SK-N-SH (cell line): ENCODE results near the gene HESX1. TPM values are rescaled to one million over a fixed set of nuclear protein-coding genes. Genes with fewer than 3 reads are reported as not detected.

Experiments
- CTCF ChIA-PET: fragments of 300-600, 350-600 bp; formaldehyde crosslinking; extraction: SDS; loops from one replicate; lab custom pipeline; 2021; lab: Yijun Ruan, JAX
- POLR2A ChIA-PET: fragments of 350-600 bp; sonication (Branson Sonifier 250); formaldehyde crosslinking; extraction: SDS; loops from one replicate; lab custom pipeline; 2020; ENCODE audit warnings: antibody characterized with exemption, inconsistent platforms; lab: Yijun Ruan, JAX
- DNase-seq: peaks from one replicate; pipeline ENCODE4 v3.0.0; 2012
- H2AFZ ChIP-seq: fragments of 200-600 bp; sonication (generic); 2 replicates; pipeline ENCODE4 v1.8.1; 2016; ENCODE audit warnings: antibody characterized with exemption, mild to moderate bottlenecking, low read depth
- H3F3A ChIP-seq: fragments of 200-600 bp; sonication (generic); replicated peaks from 2 replicates; pipeline ENCODE3; 2016; ENCODE audit warnings: antibody characterized with exemption, mild to moderate bottlenecking; ENCODE audit not compliant: insufficient read depth
- H3K27ac ChIP-seq, 2 experiments: fragments of 200-500 bp in 1 of 2; fragments of 200-600 bp in 1 of 2; sonication (Bioruptor generic) in 1 of 2; sonication (generic), shearing (Covaris generic) in 1 of 2; 2 replicates each; pipeline versions ENCODE4 v1.5.1 to v1.6.1; 2014 to 2016; ENCODE audit warnings: low read depth in 2 of 2, inconsistent platforms in 1 of 2, low read length in 1 of 2, mild to moderate bottlenecking in 1 of 2, mixed read lengths in 1 of 2
- H3K27me3 ChIP-seq: fragments of 200-600 bp; sonication (generic), shearing (Covaris generic); 2 replicates; pipeline ENCODE4 v1.6.1; 2016; ENCODE audit warnings: mixed run types; ENCODE audit not compliant: insufficient read depth
- H3K36me3 ChIP-seq, 2 experiments: fragments of 200-500 bp in 1 of 2; fragments of 200-600 bp in 1 of 2; sonication (Bioruptor generic) in 1 of 2; sonication (generic) in 1 of 2; replicated peaks in 1 of 2; 2 replicates each; pipeline versions ENCODE3 to v1.5.1; 2014 to 2016; ENCODE audit warnings: low read length in 1 of 2, mild to moderate bottlenecking in 1 of 2; ENCODE audit not compliant: insufficient read depth in 2 of 2, control insufficient read depth in 1 of 2
- H3K4me1 ChIP-seq, 2 experiments: fragments of 200-500 bp in 1 of 2; fragments of 200-600 bp in 1 of 2; sonication (Bioruptor generic) in 1 of 2; sonication (generic), shearing (Covaris generic) in 1 of 2; 2 replicates each; pipeline versions ENCODE4 v1.5.1 to v1.6.1; 2014 to 2016; ENCODE audit warnings: low read depth in 1 of 2, low read length in 1 of 2, mixed run types in 1 of 2; ENCODE audit not compliant: insufficient read depth in 2 of 2, control insufficient read depth in 1 of 2
- H3K4me2 ChIP-seq: fragments of 200-600 bp; sonication (generic), shearing (Covaris generic); 2 replicates; pipeline ENCODE4 v1.6.1; 2017; ENCODE audit warnings: mixed run types
- H3K4me3 ChIP-seq, 2 experiments: fragments of 200-500 bp in 1 of 2; fragments of 200-600 bp in 1 of 2; sonication (Bioruptor generic) in 1 of 2; sonication (generic), shearing (Covaris generic) in 1 of 2; 2 replicates each; pipeline versions ENCODE4 v1.5.1 to v1.8.1; 2014 to 2016; ENCODE audit warnings: low read depth in 2 of 2, inconsistent platforms in 1 of 2, low read length in 1 of 2, mild to moderate bottlenecking in 1 of 2, mixed read lengths in 1 of 2, moderate library complexity in 1 of 2
- H3K79me2 ChIP-seq: fragments of 200-600 bp; sonication (generic); 2 replicates; pipeline ENCODE4 v1.8.1; 2017; ENCODE audit warnings: mild to moderate bottlenecking; ENCODE audit not compliant: insufficient read depth
- H3K9ac ChIP-seq: fragments of 200-600 bp; sonication (generic); 2 replicates; pipeline ENCODE4 v1.6.1; 2017; ENCODE audit warnings: mixed run types
- H3K9me2 ChIP-seq: fragments of 200-600 bp; sonication (generic); 2 replicates; pipeline ENCODE4 v1.6.1; 2017; ENCODE audit warnings: mixed run types
- H3K9me3 ChIP-seq: fragments of 200-600 bp; sonication (generic); 2 replicates; pipeline ENCODE4 v1.6.1; 2017; ENCODE audit warnings: mixed run types, mild to moderate bottlenecking, moderate library complexity
- H4K20me1 ChIP-seq: fragments of 200-600 bp; sonication (generic); 2 replicates; pipeline ENCODE4 v1.6.1; 2017; ENCODE audit warnings: mild to moderate bottlenecking, mixed run types; ENCODE audit not compliant: insufficient read depth
- CHD2 ChIP-seq: fragments of 150-350 bp; IDR thresholded peaks from 2 replicates; pipeline ENCODE4 v1.6.1; 2018; ENCODE audit warnings: low read length; ENCODE audit not compliant: partially characterized antibody
- EP300 ChIP-seq, 2 experiments: IDR thresholded peaks; 2 replicates each; pipeline versions ENCODE4 v1.4.0 to v1.6.1; 2012; ENCODE audit warnings: borderline replicate concordance in 1 of 2, low read depth in 1 of 2, low read length in 1 of 2
- EZH2phosphoT487 ChIP-seq: fragments of 200-600 bp; sonication (generic); IDR thresholded peaks from 2 replicates; pipeline ENCODE4 v1.6.1; 2017; ENCODE audit warnings: low read depth, mixed run types, mild to moderate bottlenecking, antibody characterized with exemption, moderate library complexity, borderline replicate concordance
- GABPA ChIP-seq: IDR thresholded peaks from 2 replicates; pipeline ENCODE4 v1.4.0; 2012; ENCODE audit warnings: low read depth, mild to moderate bottlenecking
- JUND ChIP-seq: IDR thresholded peaks from 2 replicates; pipeline ENCODE4 v1.4.0; 2012
- MXI1 ChIP-seq: IDR thresholded peaks from 2 replicates; pipeline ENCODE4 v1.6.1; 2012; ENCODE audit warnings: mild to moderate bottlenecking, low read depth, low read length, improper control_type of control experiment
- NRF1 ChIP-seq: IDR thresholded peaks from 2 replicates; pipeline ENCODE4 v1.6.1; 2012; ENCODE audit warnings: low read depth, mild to moderate bottlenecking, low read length
- PBX3 ChIP-seq: IDR thresholded peaks from 2 replicates; pipeline ENCODE4; 2012
- RCOR1 ChIP-seq: fragments of 150-350 bp; IDR thresholded peaks from 2 replicates; pipeline ENCODE4 v1.6.1; 2017; ENCODE audit warnings: antibody characterized with exemption, low read length
- SIN3A ChIP-seq: IDR thresholded peaks from 2 replicates; pipeline ENCODE4 v1.6.1; 2012; ENCODE audit warnings: low read depth, mild to moderate bottlenecking, low read length, moderate library complexity, borderline replicate concordance
- SMC3 ChIP-seq: IDR thresholded peaks from 2 replicates; pipeline ENCODE4 v1.6.1; 2012; ENCODE audit warnings: low read depth, low read length, improper control_type of control experiment
- TEAD4 ChIP-seq: IDR thresholded peaks from 2 replicates; pipeline ENCODE4 v1.4.0; 2012; ENCODE audit warnings: mild to moderate bottlenecking, borderline replicate concordance; ENCODE audit not compliant: insufficient read depth
- WGBS: methylation state at CpG from one replicate; pipeline ENCODE4 v1.1.6; 2017; ENCODE audit warnings: low lambda C conversion rate; 5-methylcytosine and 5-hydroxymethylcytosine counted together
- polyA plus RNA-seq, 3 experiments: library from polyadenylated mRNA; depleted of rRNA; stranded (reverse); fragments of >200 nt; gene quantifications; 2 replicates each; pipeline ENCODE4 v1.2.3, GENCODE V29; 2012
- TF ChIP-seq, protein P1 (sequence below): fragments of 200-600 bp; sonication (generic); IDR thresholded peaks from 2 replicates; pipeline ENCODE4 v1.6.1; 2017; ENCODE audit warnings: antibody characterized with exemption, mild to moderate bottlenecking, moderate library complexity

Gene HESX1
- polyA plus RNA-seq, 1 of the 3 experiments (the other 2 are of a cell fraction): 1.2 TPM

DNA sequence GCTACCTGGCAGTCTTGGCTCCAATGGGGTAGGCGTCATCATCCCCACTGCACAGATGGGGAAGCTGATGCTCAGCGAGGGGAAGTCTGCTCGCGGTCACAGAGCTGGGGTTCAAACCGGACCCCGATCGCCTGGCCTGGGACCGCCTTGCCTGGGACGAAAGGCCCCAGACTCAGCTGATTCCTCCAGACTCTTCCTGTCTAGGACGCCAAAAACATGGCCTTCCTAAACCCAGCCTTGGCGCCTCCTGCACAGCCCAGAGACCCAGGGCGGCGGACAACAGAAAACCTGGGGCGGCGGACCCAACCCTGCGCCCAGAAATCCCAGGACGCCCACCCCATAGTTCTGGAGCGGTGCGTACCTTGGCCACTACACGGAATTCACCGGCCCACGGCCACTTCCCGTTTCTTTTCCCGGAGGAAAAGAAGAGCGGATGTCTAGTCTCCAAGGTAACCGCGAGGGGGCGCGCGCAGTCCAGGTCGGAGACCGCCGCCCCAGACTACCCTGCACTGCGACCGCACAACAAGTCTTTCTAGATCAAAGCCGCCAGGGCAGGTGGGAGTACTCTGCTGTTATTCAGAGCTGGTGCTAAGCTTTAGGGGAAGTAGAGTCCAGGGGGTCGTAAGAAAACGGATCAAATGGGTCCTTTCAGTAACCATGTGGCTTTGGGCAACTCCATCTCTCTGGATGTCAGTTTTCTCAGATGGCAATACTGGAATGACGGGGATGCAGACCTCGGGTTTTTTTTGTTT is 29.7 kb downstream of the HESX1 start (continued):
- TF ChIP-seq PBX3 (no peak), JUND (no peak), RCOR1 (no peak), NRF1 (0 out of 2 replicates have a peak, but pooled peaks have one; percentile 4), SIN3A (no peak), EP300 (IDR thresholded peaks at IDR 0.05; ENCODE audit: borderline replicate concordance in 1 of 2, low read depth in 1 of 2, low read length in 1 of 2) (no peak), TEAD4 (no peak), SMC3 (peak; percentile 64)
- TF ChIP-seq, protein P1, sequence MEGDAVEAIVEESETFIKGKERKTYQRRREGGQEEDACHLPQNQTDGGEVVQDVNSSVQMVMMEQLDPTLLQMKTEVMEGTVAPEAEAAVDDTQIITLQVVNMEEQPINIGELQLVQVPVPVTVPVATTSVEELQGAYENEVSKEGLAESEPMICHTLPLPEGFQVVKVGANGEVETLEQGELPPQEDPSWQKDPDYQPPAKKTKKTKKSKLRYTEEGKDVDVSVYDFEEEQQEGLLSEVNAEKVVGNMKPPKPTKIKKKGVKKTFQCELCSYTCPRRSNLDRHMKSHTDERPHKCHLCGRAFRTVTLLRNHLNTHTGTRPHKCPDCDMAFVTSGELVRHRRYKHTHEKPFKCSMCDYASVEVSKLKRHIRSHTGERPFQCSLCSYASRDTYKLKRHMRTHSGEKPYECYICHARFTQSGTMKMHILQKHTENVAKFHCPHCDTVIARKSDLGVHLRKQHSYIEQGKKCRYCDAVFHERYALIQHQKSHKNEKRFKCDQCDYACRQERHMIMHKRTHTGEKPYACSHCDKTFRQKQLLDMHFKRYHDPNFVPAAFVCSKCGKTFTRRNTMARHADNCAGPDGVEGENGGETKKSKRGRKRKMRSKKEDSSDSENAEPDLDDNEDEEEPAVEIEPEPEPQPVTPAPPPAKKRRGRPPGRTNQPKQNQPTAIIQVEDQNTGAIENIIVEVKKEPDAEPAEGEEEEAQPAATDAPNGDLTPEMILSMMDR: peak; percentile 79

GRCh38 chr3:57169108-57169507 is 30.7 kb downstream of the HESX1 start:
- Histone ChIP-seq H2AFZ (no peak overlapping the region), H3K36me3 (no peaks in the 10 kb centered on the region), H3K4me1 (peaks cover 0 to 15% of the 10 kb centered on the region in 2 experiments; a peak in 1 of 4 replicates), H3K4me2 (no peak overlapping the region), H4K20me1 (no peaks in the 10 kb centered on the region), H3F3A (no peaks in the 10 kb centered on the region), H3K27ac (no peak overlapping the region), H3K9me2 (no peaks in the 10 kb centered on the region), H3K79me2 (no peaks in the 10 kb centered on the region), H3K9me3 (no peaks in the 10 kb centered on the region), H3K4me3 (no peak overlapping the region), H3K9ac (no peak overlapping the region), H3K27me3 (peaks cover 15% of the 10 kb centered on the region; the same call in 1 of the 2 replicates)
- POLR2A ChIA-PET: no interaction called here
- CTCF ChIA-PET: interaction anchor here (0.7 to 5.9 kb wide), 23 partner anchors 9 to 685 kb away, joined by 3 to 52 read pairs (median 4); no protein-coding TSS in a partner anchor
- TF ChIP-seq JUND (no peak), GABPA (no peak), CHD2 (no peak), EZH2phosphoT487 (no peak), MXI1 (no peak), RCOR1 (no peak)
- TF ChIP-seq, protein P1: no peak
- no peak for DNase-seq
- 71% methylated on average over 3 of the region's 3 CpGs for WGBS
